SK-N-SH (cell line): ENCODE data around the gene INKA1. TPM values are rescaled to one million over a fixed set of nuclear protein-coding genes. Genes with fewer than 3 reads are reported as not detected.
"Not testable (repeated sequence)": the region's sequence is repeated elsewhere in the genome, so short reads cannot be mapped to it uniquely, and the experiment has no call there.

Experiments used
- CTCF ChIA-PET: fragments of 300-600, 350-600 bp; formaldehyde crosslinking; extraction: SDS; loops from one replicate; lab custom pipeline; 2021; lab: Yijun Ruan, JAX
- POLR2A ChIA-PET: fragments of 350-600 bp; sonication (Branson Sonifier 250); formaldehyde crosslinking; extraction: SDS; loops from one replicate; lab custom pipeline; 2020; ENCODE audit warnings: antibody characterized with exemption, inconsistent platforms; lab: Yijun Ruan, JAX
- DNase-seq: peaks from one replicate; pipeline ENCODE4 v3.0.0; 2012
- H2AFZ ChIP-seq: fragments of 200-600 bp; sonication (generic); 2 replicates; pipeline ENCODE4 v1.8.1; 2016; ENCODE audit warnings: antibody characterized with exemption, mild to moderate bottlenecking, low read depth
- H3F3A ChIP-seq: fragments of 200-600 bp; sonication (generic); replicated peaks from 2 replicates; pipeline ENCODE3; 2016; ENCODE audit warnings: antibody characterized with exemption, mild to moderate bottlenecking; ENCODE audit not compliant: insufficient read depth
- H3K27ac ChIP-seq, 2 experiments: fragments of 200-500 bp in 1 of 2; fragments of 200-600 bp in 1 of 2; sonication (Bioruptor generic) in 1 of 2; sonication (generic), shearing (Covaris generic) in 1 of 2; 2 replicates each; pipeline versions ENCODE4 v1.5.1 to v1.6.1; 2014 to 2016; ENCODE audit warnings: low read depth in 2 of 2, inconsistent platforms in 1 of 2, low read length in 1 of 2, mild to moderate bottlenecking in 1 of 2, mixed read lengths in 1 of 2
- H3K27me3 ChIP-seq: fragments of 200-600 bp; sonication (generic), shearing (Covaris generic); 2 replicates; pipeline ENCODE4 v1.6.1; 2016; ENCODE audit warnings: mixed run types; ENCODE audit not compliant: insufficient read depth
- H3K36me3 ChIP-seq, 2 experiments: fragments of 200-500 bp in 1 of 2; fragments of 200-600 bp in 1 of 2; sonication (Bioruptor generic) in 1 of 2; sonication (generic) in 1 of 2; replicated peaks in 1 of 2; 2 replicates each; pipeline versions ENCODE3 to v1.5.1; 2014 to 2016; ENCODE audit warnings: low read length in 1 of 2, mild to moderate bottlenecking in 1 of 2; ENCODE audit not compliant: insufficient read depth in 2 of 2, control insufficient read depth in 1 of 2
- H3K4me1 ChIP-seq, 2 experiments: fragments of 200-500 bp in 1 of 2; fragments of 200-600 bp in 1 of 2; sonication (Bioruptor generic) in 1 of 2; sonication (generic), shearing (Covaris generic) in 1 of 2; 2 replicates each; pipeline versions ENCODE4 v1.5.1 to v1.6.1; 2014 to 2016; ENCODE audit warnings: low read depth in 1 of 2, low read length in 1 of 2, mixed run types in 1 of 2; ENCODE audit not compliant: insufficient read depth in 2 of 2, control insufficient read depth in 1 of 2
- H3K4me2 ChIP-seq: fragments of 200-600 bp; sonication (generic), shearing (Covaris generic); 2 replicates; pipeline ENCODE4 v1.6.1; 2017; ENCODE audit warnings: mixed run types
- H3K4me3 ChIP-seq, 2 experiments: fragments of 200-500 bp in 1 of 2; fragments of 200-600 bp in 1 of 2; sonication (Bioruptor generic) in 1 of 2; sonication (generic), shearing (Covaris generic) in 1 of 2; 2 replicates each; pipeline versions ENCODE4 v1.5.1 to v1.8.1; 2014 to 2016; ENCODE audit warnings: low read depth in 2 of 2, inconsistent platforms in 1 of 2, low read length in 1 of 2, mild to moderate bottlenecking in 1 of 2, mixed read lengths in 1 of 2, moderate library complexity in 1 of 2
- H3K79me2 ChIP-seq: fragments of 200-600 bp; sonication (generic); 2 replicates; pipeline ENCODE4 v1.8.1; 2017; ENCODE audit warnings: mild to moderate bottlenecking; ENCODE audit not compliant: insufficient read depth
- H3K9ac ChIP-seq: fragments of 200-600 bp; sonication (generic); 2 replicates; pipeline ENCODE4 v1.6.1; 2017; ENCODE audit warnings: mixed run types
- H3K9me2 ChIP-seq: fragments of 200-600 bp; sonication (generic); 2 replicates; pipeline ENCODE4 v1.6.1; 2017; ENCODE audit warnings: mixed run types
- H3K9me3 ChIP-seq: fragments of 200-600 bp; sonication (generic); 2 replicates; pipeline ENCODE4 v1.6.1; 2017; ENCODE audit warnings: mixed run types, mild to moderate bottlenecking, moderate library complexity
- H4K20me1 ChIP-seq: fragments of 200-600 bp; sonication (generic); 2 replicates; pipeline ENCODE4 v1.6.1; 2017; ENCODE audit warnings: mild to moderate bottlenecking, mixed run types; ENCODE audit not compliant: insufficient read depth
- REST ChIP-seq: IDR thresholded peaks from 2 replicates; pipeline ENCODE4 v1.6.1; 2012; ENCODE audit warnings: mild to moderate bottlenecking, low read depth, low read length, moderate library complexity
- WGBS: methylation state at CpG from one replicate; pipeline ENCODE4 v1.1.6; 2017; ENCODE audit warnings: low lambda C conversion rate; 5-methylcytosine and 5-hydroxymethylcytosine counted together
- polyA plus RNA-seq, 3 experiments: library from polyadenylated mRNA; depleted of rRNA; stranded (reverse); fragments of >200 nt; gene quantifications; 2 replicates each; pipeline ENCODE4 v1.2.3, GENCODE V29; 2012

The INKA1 gene
- polyA plus RNA-seq, 1 of the 3 experiments (the other 2 are of a cell fraction) = 3.4 TPM

GRCh38 chr3:49781415-49782199, 21.5 kb upstream of the INKA1 start:
- H3K79me2 ChIP-seq = peaks cover 97% of the 10 kb centered on the region
- no peak overlapping the region for H3K4me2 ChIP-seq
- no peaks in the 10 kb centered on the region for H3K9me2 ChIP-seq
- peaks cover 0 to 43% of the 10 kb centered on the region in 2 experiments for H3K36me3 ChIP-seq
- CTCF ChIA-PET = interaction anchor here (0.5 to 1.8 kb wide), 4 partner anchors 22 to 565 kb away, joined by 3 to 5 read pairs (median 4); no protein-coding TSS in a partner anchor
- H4K20me1 ChIP-seq = peaks cover 31% of the 10 kb centered on the region; the same call in 1 of the 2 replicates
- H3F3A ChIP-seq = peaks cover 4% of the 10 kb centered on the region
- H3K4me3 ChIP-seq = no peak overlapping the region
- peaks cover 0 to 5% of the 10 kb centered on the region in 2 experiments; a peak in 1 of 4 replicates for H3K4me1 ChIP-seq
- no peaks in the 10 kb centered on the region for H3K27me3 ChIP-seq
- no peaks in the 10 kb centered on the region for H3K9me3 ChIP-seq
- POLR2A ChIA-PET = no interaction called here
- TF ChIP-seq REST = no peak
- no peak overlapping the region for H3K9ac ChIP-seq
- WGBS = 89% methylated on average over 5 of the region's 5 CpGs
- DNase-seq = no peak
- no peak overlapping the region for H3K27ac ChIP-seq
- H2AFZ ChIP-seq = no peak overlapping the region

GRCh38 chr3:49782277-49782676, 20.8 kb upstream of the INKA1 start:
- POLR2A ChIA-PET = interaction anchor here (0.7 kb wide), 1 partner anchor 53 kb away, joined by 3 read pairs; no protein-coding TSS in a partner anchor
- not testable (repeated sequence) for H3K4me3 ChIP-seq, H3K9me3 ChIP-seq, H3K4me2 ChIP-seq, H3K9me2 ChIP-seq, H3K9ac ChIP-seq, H2AFZ ChIP-seq, DNase-seq, H3K27me3 ChIP-seq, H3K27ac ChIP-seq, H3F3A ChIP-seq, H3K4me1 ChIP-seq
- CTCF ChIA-PET = interaction anchor here (1.3 to 1.8 kb wide), 3 partner anchors 21 to 57 kb away, joined by 3 to 5 read pairs (median 3); no protein-coding TSS in a partner anchor
- peaks cover 25% of the 10 kb centered on the region; the same call in 1 of the 2 replicates for H4K20me1 ChIP-seq
- H3K79me2 ChIP-seq = peaks cover 91% of the 10 kb centered on the region
- H3K36me3 ChIP-seq = peaks cover 0 to 41% of the 10 kb centered on the region in 2 experiments
- WGBS = 91% methylated on average over 9 of the region's 9 CpGs
